Measurements from ENCODE around the gene TRIM56.
"Not testable (repeated sequence)": the region's sequence is repeated elsewhere in the genome, so short reads cannot be mapped to it uniquely, and the experiment has no call there.

Gene TRIM56

DNA sequence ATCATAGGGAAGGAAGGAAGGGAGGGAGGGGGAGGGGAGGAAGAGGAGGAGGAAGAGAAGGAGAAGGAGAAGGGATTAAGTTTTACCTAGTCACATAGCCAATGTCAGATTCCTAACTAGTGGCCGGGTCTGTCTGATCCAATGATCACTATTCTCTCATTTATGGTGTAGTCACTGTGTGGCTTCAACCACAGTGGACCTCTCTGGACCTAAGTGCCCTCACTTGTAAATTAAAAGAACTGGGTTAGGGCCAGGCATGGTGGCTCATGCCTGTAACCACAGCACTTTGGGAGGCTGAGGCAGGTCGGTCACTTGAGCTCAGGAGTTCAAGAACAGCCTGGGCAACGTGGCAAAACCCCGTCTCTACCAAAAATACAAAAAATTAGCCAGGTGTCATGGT is 35.0 kb downstream of the TRIM56 start:
- H3K27me3 ChIP-seq (ENCODE audit: insufficient read depth, poor library complexity, severe bottlenecking): peaks cover 6% of the 10 kb centered on the region
- TF ChIP-seq SPI1 (IDR thresholded peaks at IDR 0.05; ENCODE audit: borderline replicate concordance, low read depth): no peak
- TF ChIP-seq POLR2AphosphoS5 (IDR thresholded peaks at IDR 0.05; ENCODE audit: low read depth): no peak
- no peak for TF ChIP-seq GABPA (IDR thresholded peaks at IDR 0.05; ENCODE audit: low read depth)
- TF ChIP-seq, protein P1, sequence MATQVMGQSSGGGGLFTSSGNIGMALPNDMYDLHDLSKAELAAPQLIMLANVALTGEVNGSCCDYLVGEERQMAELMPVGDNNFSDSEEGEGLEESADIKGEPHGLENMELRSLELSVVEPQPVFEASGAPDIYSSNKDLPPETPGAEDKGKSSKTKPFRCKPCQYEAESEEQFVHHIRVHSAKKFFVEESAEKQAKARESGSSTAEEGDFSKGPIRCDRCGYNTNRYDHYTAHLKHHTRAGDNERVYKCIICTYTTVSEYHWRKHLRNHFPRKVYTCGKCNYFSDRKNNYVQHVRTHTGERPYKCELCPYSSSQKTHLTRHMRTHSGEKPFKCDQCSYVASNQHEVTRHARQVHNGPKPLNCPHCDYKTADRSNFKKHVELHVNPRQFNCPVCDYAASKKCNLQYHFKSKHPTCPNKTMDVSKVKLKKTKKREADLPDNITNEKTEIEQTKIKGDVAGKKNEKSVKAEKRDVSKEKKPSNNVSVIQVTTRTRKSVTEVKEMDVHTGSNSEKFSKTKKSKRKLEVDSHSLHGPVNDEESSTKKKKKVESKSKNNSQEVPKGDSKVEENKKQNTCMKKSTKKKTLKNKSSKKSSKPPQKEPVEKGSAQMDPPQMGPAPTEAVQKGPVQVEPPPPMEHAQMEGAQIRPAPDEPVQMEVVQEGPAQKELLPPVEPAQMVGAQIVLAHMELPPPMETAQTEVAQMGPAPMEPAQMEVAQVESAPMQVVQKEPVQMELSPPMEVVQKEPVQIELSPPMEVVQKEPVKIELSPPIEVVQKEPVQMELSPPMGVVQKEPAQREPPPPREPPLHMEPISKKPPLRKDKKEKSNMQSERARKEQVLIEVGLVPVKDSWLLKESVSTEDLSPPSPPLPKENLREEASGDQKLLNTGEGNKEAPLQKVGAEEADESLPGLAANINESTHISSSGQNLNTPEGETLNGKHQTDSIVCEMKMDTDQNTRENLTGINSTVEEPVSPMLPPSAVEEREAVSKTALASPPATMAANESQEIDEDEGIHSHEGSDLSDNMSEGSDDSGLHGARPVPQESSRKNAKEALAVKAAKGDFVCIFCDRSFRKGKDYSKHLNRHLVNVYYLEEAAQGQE (IDR thresholded peaks at IDR 0.05; ENCODE audit: insufficient replicate concordance, low read depth): no peak
- TF ChIP-seq, protein P2, sequence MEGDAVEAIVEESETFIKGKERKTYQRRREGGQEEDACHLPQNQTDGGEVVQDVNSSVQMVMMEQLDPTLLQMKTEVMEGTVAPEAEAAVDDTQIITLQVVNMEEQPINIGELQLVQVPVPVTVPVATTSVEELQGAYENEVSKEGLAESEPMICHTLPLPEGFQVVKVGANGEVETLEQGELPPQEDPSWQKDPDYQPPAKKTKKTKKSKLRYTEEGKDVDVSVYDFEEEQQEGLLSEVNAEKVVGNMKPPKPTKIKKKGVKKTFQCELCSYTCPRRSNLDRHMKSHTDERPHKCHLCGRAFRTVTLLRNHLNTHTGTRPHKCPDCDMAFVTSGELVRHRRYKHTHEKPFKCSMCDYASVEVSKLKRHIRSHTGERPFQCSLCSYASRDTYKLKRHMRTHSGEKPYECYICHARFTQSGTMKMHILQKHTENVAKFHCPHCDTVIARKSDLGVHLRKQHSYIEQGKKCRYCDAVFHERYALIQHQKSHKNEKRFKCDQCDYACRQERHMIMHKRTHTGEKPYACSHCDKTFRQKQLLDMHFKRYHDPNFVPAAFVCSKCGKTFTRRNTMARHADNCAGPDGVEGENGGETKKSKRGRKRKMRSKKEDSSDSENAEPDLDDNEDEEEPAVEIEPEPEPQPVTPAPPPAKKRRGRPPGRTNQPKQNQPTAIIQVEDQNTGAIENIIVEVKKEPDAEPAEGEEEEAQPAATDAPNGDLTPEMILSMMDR (IDR thresholded peaks at IDR 0.05; ENCODE audit: insufficient read depth, low read length): no peak
- H3K4me3 ChIP-seq (replicated peaks; ENCODE audit: insufficient read depth, low read length): no peak overlapping the region
- no peak for DNase-seq (ENCODE audit: low read depth in 1 of 2, low spot score in 1 of 2)
- H3K27ac ChIP-seq (replicated peaks): no peak overlapping the region

GRCh38 chr7:101121631-101121990 is 36.3 kb downstream of the TRIM56 start:
- not testable (repeated sequence) for H3K4me3 ChIP-seq (replicated peaks; ENCODE audit: insufficient read depth, low read length); H3K27me3 ChIP-seq (ENCODE audit: insufficient read depth, poor library complexity, severe bottlenecking); DNase-seq (ENCODE audit: low read depth in 1 of 2, low spot score in 1 of 2); H3K27ac ChIP-seq (replicated peaks)

DNA sequence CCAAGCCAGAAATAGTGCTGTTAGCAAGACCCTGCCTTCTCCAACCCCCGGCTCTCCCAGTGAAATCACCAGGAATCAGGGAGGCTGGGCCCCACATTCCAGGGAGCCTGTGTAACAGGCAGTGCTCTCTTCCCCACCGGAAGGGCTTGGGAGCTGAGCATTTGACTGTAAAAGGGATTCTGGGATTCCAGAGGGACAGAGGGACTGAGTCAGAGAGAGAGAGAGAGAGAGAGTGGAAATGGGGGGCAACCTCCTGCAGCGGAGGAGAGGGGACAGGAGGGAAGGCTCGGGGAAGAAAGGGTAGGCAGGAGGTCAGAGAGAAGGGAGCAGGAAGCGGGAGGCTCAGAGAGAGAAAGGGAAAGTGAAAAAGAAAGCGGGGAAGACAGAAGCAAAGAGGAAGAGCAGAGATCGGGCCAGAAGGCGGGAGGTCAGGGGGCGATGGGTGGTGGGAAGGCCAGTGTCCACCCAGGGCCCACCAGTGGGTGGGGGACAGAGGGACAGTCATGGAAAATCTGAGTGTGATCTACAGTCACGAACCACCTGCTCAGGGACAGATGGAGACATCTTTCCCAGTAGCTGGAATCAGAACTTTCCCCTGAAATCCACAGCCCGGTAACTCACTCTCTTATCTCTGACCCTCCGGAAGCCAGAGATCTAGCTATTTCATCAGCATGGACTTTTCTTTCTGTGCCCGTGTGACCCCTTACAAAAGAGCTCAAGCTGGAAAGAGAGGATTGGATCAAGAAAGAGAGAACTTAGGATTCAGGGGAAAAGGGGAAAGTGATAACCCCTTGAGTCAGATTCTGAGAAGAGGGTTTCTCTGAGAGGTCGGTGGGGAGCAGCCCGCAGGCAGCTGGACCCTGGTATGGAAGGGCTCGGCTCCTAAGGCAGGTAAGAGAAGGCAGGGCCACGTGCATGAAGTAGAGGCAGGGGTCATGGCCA is 37.0 kb downstream of the TRIM56 start:
- TF ChIP-seq, protein P1 (IDR thresholded peaks at IDR 0.05; ENCODE audit: insufficient replicate concordance, low read depth): no peak
- TF ChIP-seq GABPA (IDR thresholded peaks at IDR 0.05; ENCODE audit: low read depth): no peak
- TF ChIP-seq SPI1 (IDR thresholded peaks at IDR 0.05; ENCODE audit: borderline replicate concordance, low read depth): no peak
- no peak for TF ChIP-seq POLR2AphosphoS5 (IDR thresholded peaks at IDR 0.05; ENCODE audit: low read depth)
- TF ChIP-seq, protein P2 (IDR thresholded peaks at IDR 0.05; ENCODE audit: insufficient read depth, low read length): no peak
- Histone ChIP-seq H3K27me3 (ENCODE audit: insufficient read depth, poor library complexity, severe bottlenecking) (peaks cover 6% of the 10 kb centered on the region), H3K27ac (replicated peaks) (no peak overlapping the region), H3K4me3 (replicated peaks; ENCODE audit: insufficient read depth, low read length) (peak overlapping the region; percentile 13; the same call in 1 of the 2 replicates)
- DNase-seq (ENCODE audit: low read depth in 1 of 2, low spot score in 1 of 2): no peak

- no peak for DNase-seq (ENCODE audit: low read depth in 1 of 2, low spot score in 1 of 2)
- Histone ChIP-seq H3K27ac (replicated peaks) (no peak overlapping the region), H3K27me3 (ENCODE audit: insufficient read depth, poor library complexity, severe bottlenecking) (peaks cover 6% of the 10 kb centered on the region), H3K4me3 (replicated peaks; ENCODE audit: insufficient read depth, low read length) (no peak overlapping the region)
- TF ChIP-seq, protein P2 (IDR thresholded peaks at IDR 0.05; ENCODE audit: insufficient read depth, low read length): no peak
- TF ChIP-seq GABPA (IDR thresholded peaks at IDR 0.05; ENCODE audit: low read depth): no peak
These were observed 37.8 kb downstream of the TRIM56 start for GRCh38 chr7:101122933-101123702.

Measured in HL-60 (cell line).